Lower lobe of right lung (tissue), 2 donors: ENCODE results near the gene RBM20. TPM values are rescaled to one million over a fixed set of nuclear protein-coding genes. Genes with fewer than 3 reads are reported as not detected.
"Not testable (repeated sequence)": the region's sequence is repeated elsewhere in the genome, so short reads cannot be mapped to it uniquely, and the experiment has no call there.

Source experiments
- ATAC-seq, 2 donors: fragments of 200-7000 bp; cut with Tn5 transposase; one replicate each; pipeline ENCODE4 v1.9.1; 2020 to 2022; ENCODE audit warnings: mild to moderate bottlenecking in 2 of 2, moderate library complexity in 2 of 2
- DNase-seq: peaks from one replicate; pipeline ENCODE4 v3.0.0-alpha.2; 2020
- H3K27ac ChIP-seq: fragments of 200-600 bp; one replicate; pipeline ENCODE4 v1.8.0; 2022
- H3K27me3 ChIP-seq: fragments of 200-600 bp; one replicate; pipeline ENCODE4 v1.8.0; 2022; ENCODE audit warnings: low read depth
- H3K36me3 ChIP-seq: fragments of 200-600 bp; one replicate; pipeline ENCODE4 v1.8.0; 2022; ENCODE audit warnings: mild to moderate bottlenecking
- H3K4me1 ChIP-seq: fragments of 200-600 bp; one replicate; pipeline ENCODE4 v1.8.0; 2022
- H3K4me3 ChIP-seq: fragments of 200-600 bp; one replicate; pipeline ENCODE4 v1.8.0; 2022; ENCODE audit warnings: mild to moderate bottlenecking
- H3K9me3 ChIP-seq: fragments of 200-600 bp; one replicate; pipeline ENCODE4 v1.8.0; 2022
- CTCF ChIP-seq: fragments of 200-600 bp; IDR thresholded peaks from one replicate; pipeline ENCODE4 v1.8.0; 2022; ENCODE audit warnings: antibody characterized with exemption, mild to moderate bottlenecking
- intact Hi-C: fragments of 100-400 bp; cut with DNase I; formaldehyde crosslinking; loops from one replicate; pipeline ENCODE4 v1.11.0; 2022
- total RNA-seq: library from RNA; stranded (reverse); fragmentation: NEBNext Ultra II Directional; extraction: Animal tissue kit (Norgen Biotek cat#: 25700); gene quantifications from one replicate; pipeline ENCODE4 v1.2.1, GENCODE V29; 2021
- donor health status: DM: no; HTN: yes; CAD: no; lungs with severe emphysema.

RBM20 gene
- total RNA-seq, 1 donor from 2014 or later = 1.0 TPM

DNA sequence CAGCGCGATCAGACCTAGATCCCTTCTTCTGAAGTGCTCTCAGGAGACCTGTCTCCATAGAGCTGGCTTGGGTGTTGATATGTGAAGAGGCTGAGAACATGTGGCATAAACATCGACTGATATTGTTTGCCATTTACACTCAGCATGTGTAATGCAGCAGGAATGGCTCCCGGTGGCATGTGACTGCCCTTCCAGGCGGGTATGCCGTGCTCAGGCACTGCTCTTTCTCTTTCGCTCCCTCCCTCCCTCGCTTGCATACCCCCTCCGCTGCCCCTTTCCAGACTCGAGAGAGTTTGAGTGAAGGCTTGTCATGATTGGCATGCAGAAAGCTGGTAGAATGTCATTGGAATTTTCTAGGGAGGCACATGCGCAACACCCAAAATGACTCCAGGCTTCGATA lies 120.2 kb downstream of the RBM20 start:
- Histone ChIP-seq H3K4me1 (peaks cover 5% of the 10 kb centered on the region), H3K27ac (no peak overlapping the region), H3K36me3 (no peaks in the 10 kb centered on the region), H3K9me3 (no peaks in the 10 kb centered on the region), H3K4me3 (no peak overlapping the region), H3K27me3 (peaks cover 2% of the 10 kb centered on the region)
- ATAC-seq (peak; percentile 41 to 46), DNase-seq (no peak)
- no peak for TF ChIP-seq CTCF
- intact Hi-C loops = no loop called here

DNA sequence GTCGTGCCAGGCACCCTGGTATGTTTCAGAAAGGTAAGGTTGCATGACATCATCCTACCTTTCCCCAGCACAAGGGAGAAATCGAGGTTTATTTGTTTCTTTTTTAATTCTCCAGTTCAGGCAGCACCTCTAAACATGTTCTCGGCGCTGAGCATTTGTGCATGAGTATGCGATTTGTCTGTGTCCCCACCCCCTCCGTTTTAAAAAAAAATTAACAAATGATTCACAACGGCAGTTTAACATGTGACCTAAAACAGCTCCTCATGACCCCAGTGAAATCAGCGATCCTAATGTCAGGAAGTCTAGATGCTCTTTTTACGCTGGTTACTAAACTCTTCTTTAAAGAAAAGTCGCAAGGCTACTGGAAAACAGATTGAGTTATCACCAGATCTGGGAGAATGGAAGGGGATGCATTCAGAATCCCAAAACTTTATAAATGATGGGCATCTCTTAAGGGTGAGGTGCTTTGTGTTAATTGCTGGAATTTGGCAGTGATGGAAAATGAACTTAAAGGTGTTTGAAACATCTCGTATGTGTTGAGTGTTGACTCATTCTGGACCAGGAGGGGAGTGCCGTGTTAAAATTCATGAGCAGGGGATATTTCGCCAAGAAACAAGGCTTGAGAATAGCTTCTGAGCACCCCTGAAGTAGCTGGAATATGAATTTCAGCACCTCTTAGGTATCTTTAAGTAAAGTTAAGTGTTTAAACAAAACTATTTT lies 120.8 kb downstream of the RBM20 start:
- ATAC-seq (peak; percentile 88 to 92), DNase-seq (no peak)
- Histone ChIP-seq H3K9me3 (no peaks in the 10 kb centered on the region), H3K36me3 (no peaks in the 10 kb centered on the region), H3K4me1 (peaks cover 5% of the 10 kb centered on the region), H3K27ac (no peak overlapping the region), H3K27me3 (no peaks in the 10 kb centered on the region), H3K4me3 (no peak overlapping the region)
- intact Hi-C loops = no loop called here
- no peak for TF ChIP-seq CTCF

DNA sequence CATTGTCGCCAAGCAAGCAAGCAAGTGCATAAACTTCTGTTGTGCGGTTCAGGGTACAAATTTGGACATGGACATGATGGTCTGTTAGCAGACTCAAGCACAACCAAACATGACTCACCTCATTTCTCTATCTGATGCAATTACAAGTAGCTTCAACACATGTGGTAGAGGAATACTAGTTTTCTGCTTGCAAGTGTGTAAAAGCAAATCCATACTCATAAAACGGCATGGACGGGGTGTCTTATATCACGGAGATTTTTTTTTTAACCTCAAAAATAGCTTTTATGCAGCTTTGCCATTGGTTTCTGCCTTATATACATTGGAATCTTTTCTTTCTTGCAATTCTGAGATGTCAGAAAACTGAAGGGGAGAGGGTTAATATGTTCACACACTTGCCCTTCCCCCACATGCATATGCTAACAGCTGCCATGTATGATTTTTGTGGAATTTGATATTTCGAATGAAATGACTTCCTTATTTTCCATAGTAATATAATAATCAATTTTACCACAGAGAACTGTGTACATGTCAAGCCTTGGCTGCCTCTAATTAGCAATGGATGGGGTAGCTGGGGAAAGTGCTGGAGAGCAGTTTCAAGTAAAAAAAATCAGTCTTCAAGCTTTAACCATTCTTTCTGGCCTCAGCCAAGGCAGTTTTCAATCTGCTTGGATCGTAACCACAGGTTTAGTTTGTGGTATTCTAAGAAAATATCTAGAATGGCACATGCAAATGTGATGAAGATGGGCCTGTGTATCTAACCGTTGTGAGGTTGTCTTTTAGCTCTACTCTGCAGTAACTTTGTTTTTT lies 121.6 kb downstream of the RBM20 start:
- no peaks in the 10 kb centered on the region for H3K27me3 ChIP-seq
- intact Hi-C loops = no loop called here

DNA sequence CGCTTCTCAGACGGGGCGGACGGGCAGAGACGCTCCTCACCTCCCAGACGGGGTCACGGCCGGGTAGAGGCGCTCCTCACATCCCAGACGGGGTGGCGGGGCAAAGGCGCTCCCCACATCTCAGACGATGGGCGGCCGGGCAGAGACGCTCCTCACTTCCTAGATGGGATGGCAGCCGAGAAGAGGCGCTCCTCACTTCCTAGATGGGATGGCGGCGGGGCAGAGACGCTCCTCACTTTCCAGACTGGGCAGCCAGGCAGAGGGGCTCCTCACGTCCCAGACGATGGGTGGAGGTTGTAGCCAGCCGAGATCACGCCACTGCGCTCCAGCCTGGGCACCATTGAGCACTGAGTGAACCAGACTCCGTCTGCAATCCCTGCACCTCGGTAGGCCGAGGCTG lies 123.5 kb downstream of the RBM20 start:
- H3K27ac ChIP-seq, H3K4me3 ChIP-seq, H3K36me3 ChIP-seq, ATAC-seq, intact Hi-C loops, H3K4me1 ChIP-seq, DNase-seq, H3K9me3 ChIP-seq, H3K27me3 ChIP-seq: not testable (repeated sequence)

More for the DNA sequence above, 121.6 kb downstream of the RBM20 start:
- no peak overlapping the region for H3K4me3 ChIP-seq
- no peaks in the 10 kb centered on the region for H3K36me3 ChIP-seq
- peaks cover 5% of the 10 kb centered on the region for H3K4me1 ChIP-seq
- DNase-seq (no peak), ATAC-seq (peak; percentile 91 to 92)
- no peaks in the 10 kb centered on the region for H3K9me3 ChIP-seq
- TF ChIP-seq CTCF = no peak
- H3K27ac ChIP-seq = no peak overlapping the region

DNA sequence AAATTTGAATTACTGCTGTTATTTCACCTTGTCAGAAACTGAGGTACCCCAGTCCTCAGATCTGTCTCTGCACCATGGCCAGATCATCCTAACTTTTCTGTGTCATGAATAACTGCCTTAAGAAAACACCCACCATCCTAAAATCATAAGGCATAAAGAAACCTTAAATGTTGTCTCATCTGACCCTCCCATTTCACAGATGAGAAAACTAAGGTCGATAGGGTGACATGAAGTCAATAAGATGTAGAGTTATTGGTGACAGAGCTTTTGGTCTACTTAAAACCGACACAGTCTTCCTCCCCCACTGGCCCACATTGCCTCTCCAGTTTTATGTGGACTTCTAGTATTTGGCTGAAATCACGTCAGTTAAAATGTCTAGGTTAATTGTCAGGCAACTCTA lies 126.1 kb downstream of the RBM20 start:
- H3K27me3 ChIP-seq = no peaks in the 10 kb centered on the region
- ATAC-seq (no peak), DNase-seq (no peak)
- H3K27ac ChIP-seq = no peak overlapping the region
- TF ChIP-seq CTCF = no peak
- no peaks in the 10 kb centered on the region for H3K4me1 ChIP-seq
- H3K9me3 ChIP-seq = no peaks in the 10 kb centered on the region
- no peak overlapping the region for H3K4me3 ChIP-seq
- no peaks in the 10 kb centered on the region for H3K36me3 ChIP-seq
- intact Hi-C loops = no loop called here

DNA sequence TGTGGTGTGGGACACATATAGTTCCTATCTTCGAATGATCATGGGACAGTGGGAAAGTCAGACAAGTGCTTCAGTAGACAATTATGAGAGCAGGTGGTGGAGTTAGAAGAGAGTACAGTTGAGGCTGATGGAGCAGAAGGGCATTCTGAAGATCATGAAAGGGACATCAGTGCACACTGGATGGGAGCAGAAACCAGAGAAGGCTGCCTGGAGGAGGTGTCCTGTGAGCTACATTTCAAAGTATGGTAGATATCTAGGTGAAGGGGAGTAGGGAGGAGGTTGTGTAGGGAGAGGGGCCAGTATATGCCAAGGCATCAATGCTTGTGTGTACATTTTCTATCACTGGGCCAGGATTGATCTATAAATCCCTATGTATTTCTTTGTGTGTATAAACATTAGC lies 127.3 kb downstream of the RBM20 start:
- Histone ChIP-seq H3K36me3 (no peaks in the 10 kb centered on the region), H3K4me1 (no peaks in the 10 kb centered on the region), H3K9me3 (no peaks in the 10 kb centered on the region), H3K27ac (no peak overlapping the region), H3K4me3 (no peak overlapping the region), H3K27me3 (peaks cover 3% of the 10 kb centered on the region)
- DNase-seq = no peak
- no peak for ATAC-seq
- no peak for TF ChIP-seq CTCF
- intact Hi-C loops = no loop called here
